Measurements from ENCODE around the gene MRGPRX2. TPM values are rescaled to one million over a fixed set of nuclear protein-coding genes. Genes with fewer than 3 reads are reported as not detected.

The MRGPRX2 gene
- total and polyA plus RNA-seq, 9 of the 15 experiments (the other 6 are each of a cell fraction or from before 2014, with no cell fraction given): not detected

- TF ChIP-seq VEZF1 (CRISPR knock-in tag; IDR thresholded peaks at IDR 0.05) (no peak), ZNF785 (CRISPR knock-in tag; IDR thresholded peaks at IDR 0.05) (no peak)
Measured at GRCh38 chr11:19089421-19089820, 28.9 kb upstream of the MRGPRX2 start (continued).

GRCh38 chr11:19088791-19089190 lies 28.3 kb upstream of the MRGPRX2 start:
- H3K27ac ChIP-seq (ENCODE audit: extremely low read depth, low read depth, low read length): no peak overlapping the region
- 0% methylated on average over 4 of the region's 4 CpGs for WGBS (ENCODE audit: insufficient coverage, low coverage, missing lambda C conversion rate)
- in situ Hi-C loops (cut with MboI): no loop called here

More at GRCh38 chr11:19088791-19089190, 28.3 kb upstream of the MRGPRX2 start:
- H3K27me3 ChIP-seq (ENCODE audit: control insufficient read depth in 2 of 2, insufficient read depth in 2 of 2, low read length in 2 of 2): peaks cover 0 to 9% of the 10 kb centered on the region in 2 experiments; a peak in 4 of 5 replicates
- no peak overlapping the region for H3K4me3 ChIP-seq
- no peaks in the 10 kb centered on the region for H3K9me1 ChIP-seq (ENCODE audit: control insufficient read depth, insufficient read depth, low read length)
- H3K36me3 ChIP-seq (ENCODE audit: control insufficient read depth, insufficient read depth, low read length): no peaks in the 10 kb centered on the region
- H3K79me2 ChIP-seq (ENCODE audit: control insufficient read depth, insufficient read depth, low read length): no peaks in the 10 kb centered on the region
- FAIRE-seq (no peak), ATAC-seq (no peak), DNase-seq (ENCODE audit: extremely low read depth in 1 of 4, low spot score in 3 of 4) (no peak)
- no peaks in the 10 kb centered on the region for H3K4me1 ChIP-seq (replicated peaks in 1 of 2; ENCODE audit: control insufficient read depth in 2 of 2, insufficient read depth in 2 of 2, low read length in 2 of 2)
- TF ChIP-seq GTF2A2 (tag; IDR thresholded peaks at IDR 0.05) (peak; percentile 73; the same call in 1 of the 2 replicates), HDAC1 (IDR thresholded peaks at IDR 0.05) (no peak), POU5F1 (IDR thresholded peaks at IDR 0.05; ENCODE audit: borderline replicate concordance, low read depth, low read length, partially characterized antibody) (no peak), SNRNP70 (optimal IDR thresholded peaks at IDR 0.05; ENCODE audit: low read depth, low read length) (no peak), JUND (IDR thresholded peaks at IDR 0.05; ENCODE audit: borderline replicate concordance, low read depth, low read length) (no peak), JUND (tag; IDR thresholded peaks at IDR 0.05; ENCODE audit: borderline replicate concordance, low read depth, low read length) (no peak), SMARCE1 (IDR thresholded peaks at IDR 0.05) (no peak), POLR2A (conservative IDR thresholded peaks at IDR 0.05) (no peak), BDP1 (IDR thresholded peaks at IDR 0.05; ENCODE audit: insufficient read depth, insufficient read length) (no peak), CBX5 (IDR thresholded peaks at IDR 0.05; ENCODE audit: borderline replicate concordance, low read depth) (no peak), HDAC8 (tag; IDR thresholded peaks at IDR 0.05) (0 out of 2 replicates have a peak, but pooled peaks have one; percentile 34), ZNF644 (tag; IDR thresholded peaks at IDR 0.05; ENCODE audit: low read depth) (no peak), BACH1 (tag; IDR thresholded peaks at IDR 0.05) (no peak), ZNF740 (CRISPR knock-in tag; IDR thresholded peaks at IDR 0.05) (no peak), ZNF740 (tag; IDR thresholded peaks at IDR 0.05) (peak in 1 of 2 experiments; percentile 84; a peak in 2 of 4 replicates), SRSF1 (IDR thresholded peaks at IDR 0.05; ENCODE audit: low read depth, low read length) (no peak), NR2C1 (IDR thresholded peaks at IDR 0.05) (no peak), NR2C1 (tag; IDR thresholded peaks at IDR 0.05) (no peak)
- no peak overlapping the region for H3K4me2 ChIP-seq (ENCODE audit: insufficient read depth, low read length)
- ChIA-PET POLR2A (interaction anchor here (1.0 kb wide), 1 partner anchor 15 kb away, joined by 3 read pairs; no protein-coding TSS in a partner anchor), CTCF (ENCODE audit: low intra/inter-chr PET ratio) (no interaction called here)
- no peaks in the 10 kb centered on the region for H4K20me1 ChIP-seq (replicated peaks; ENCODE audit: control insufficient read depth, insufficient read depth, low read length)
- peak overlapping the region; percentile 17; the same call in 1 of the 2 replicates for H2AFZ ChIP-seq (ENCODE audit: low read depth, low read length)
- no peaks in the 10 kb centered on the region for H3K9me3 ChIP-seq (replicated peaks; ENCODE audit: control insufficient read depth, insufficient read depth, low read depth, low read length)
- intact Hi-C loops (cut with micrococcal nuclease): no loop called here
- BruUV-seq (replicated peaks): no TSS peak
- H3K9ac ChIP-seq (ENCODE audit: insufficient read depth in 1 of 2, low read depth in 2 of 2, low read length in 2 of 2): no peak overlapping the region
